Fibroblast of pulmonary artery (primary cell): ENCODE measurements around the gene PI4K2B.
"Not testable (repeated sequence)": the region's sequence is repeated elsewhere in the genome, so short reads cannot be mapped to it uniquely, and the experiment has no call there.

Experiments
- DNase-seq: peaks from one replicate; pipeline ENCODE4 v3.0.0-alpha.2; 2010; ENCODE audit warnings: low read depth
- H3K4me3 ChIP-seq: replicated peaks from 2 replicates; pipeline ENCODE4 v1.5.1; 2011; ENCODE audit warnings: low read depth, mild to moderate bottlenecking, control low read depth, low read length, moderate library complexity
- CTCF ChIP-seq: IDR thresholded peaks from 2 replicates; pipeline ENCODE4 v1.5.1; 2011; ENCODE audit warnings: mild to moderate bottlenecking, control low read depth, low read length, inconsistent platforms; ENCODE audit errors: missing control alignments

Gene PI4K2B

GRCh38 chr4:25313201-25313895 lies 79.5 kb downstream of the PI4K2B start:
- H3K4me3 ChIP-seq = peak overlapping the region; percentile 95
- DNase-seq = no peak
- TF ChIP-seq CTCF = no peak

- TF ChIP-seq CTCF = no peak
- DNase-seq = peak; percentile 18
- H3K4me3 ChIP-seq = no peak overlapping the region
These were observed 86.5 kb downstream of the PI4K2B start for GRCh38 chr4:25320336-25320735.

GRCh38 chr4:25320773-25321172 lies 86.9 kb downstream of the PI4K2B start:
- TF ChIP-seq CTCF = no peak
- DNase-seq = peak; percentile 78
- H3K4me3 ChIP-seq = no peak overlapping the region

DNA sequence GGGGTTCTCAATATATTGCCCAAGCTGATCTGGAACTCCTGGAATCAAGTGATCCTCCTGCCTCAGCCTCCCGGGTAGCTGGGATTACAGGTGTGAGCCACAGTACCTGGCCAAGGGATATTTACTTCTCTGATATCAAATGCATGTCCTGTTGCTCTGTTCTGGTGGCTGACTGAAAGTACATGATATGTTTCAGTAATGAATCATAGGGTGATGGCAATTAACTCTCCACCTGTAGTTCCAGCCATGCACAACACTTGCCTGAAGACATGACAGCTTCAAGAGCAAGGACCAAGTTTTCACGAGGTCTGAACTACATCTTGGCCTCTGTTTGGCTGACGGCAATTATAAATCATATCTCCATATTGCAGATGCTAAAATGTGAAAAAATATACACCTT lies 87.9 kb downstream of the PI4K2B start:
- no peak for TF ChIP-seq CTCF
- no peak overlapping the region for H3K4me3 ChIP-seq
- no peak for DNase-seq

- H3K4me3 ChIP-seq, DNase-seq: not testable (repeated sequence)
These were observed 94.6 kb downstream of the PI4K2B start for GRCh38 chr4:25328463-25328862.
